H54 (cell line): ENCODE measurements around the gene ATP4A.

Experiments
- DNase-seq: peaks from one replicate; pipeline ENCODE4 v3.0.0; 2011; ENCODE audit warnings: low spot score, mixed read lengths; ENCODE audit not compliant: insufficient read length
- FAIRE-seq: peaks from 3 replicates; lab custom pipeline; 2011; peaks lifted over from hg19 to GRCh38; lab: Jason Lieb, UNC
- POLR2A ChIP-seq: IDR thresholded peaks from 2 replicates; pipeline ENCODE4 v1.6.1; 2011; ENCODE audit warnings: low read depth, mild to moderate bottlenecking, low read length

The ATP4A gene

DNA sequence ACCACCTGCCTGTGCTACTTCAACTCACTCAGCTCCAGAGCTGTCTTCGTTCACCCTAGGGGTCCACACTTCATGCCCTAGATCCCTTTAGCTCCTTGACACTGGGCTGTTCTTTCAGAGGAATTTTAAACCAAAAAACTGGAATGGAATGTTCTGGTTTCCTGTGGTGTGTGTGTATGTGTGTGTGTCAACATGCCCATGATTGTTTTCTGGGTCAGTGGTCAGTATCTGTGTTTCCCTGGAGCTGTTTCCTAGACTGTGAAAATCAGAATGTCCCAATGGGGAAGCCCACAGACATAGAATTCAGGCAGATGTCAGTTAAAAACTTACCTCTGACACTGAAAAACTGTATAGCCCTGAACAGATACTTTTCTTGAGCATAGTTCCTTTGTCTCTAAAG, 23.9 kb upstream of the ATP4A start:
- FAIRE-seq (no peak), DNase-seq (no peak)
- TF ChIP-seq POLR2A, result no peak

- no peak for DNase-seq
- no peak for TF ChIP-seq POLR2A
- FAIRE-seq, result no peak
These were observed 22.4 kb upstream of the ATP4A start, which contains the start of gene PMIS2 for GRCh38 chr19:35585848-35586247. Gene PMIS2, plus strand, starts transcription at chr19:35586173. Its CDS starts 87 bp downstream, at chr19:35586260.

DNA sequence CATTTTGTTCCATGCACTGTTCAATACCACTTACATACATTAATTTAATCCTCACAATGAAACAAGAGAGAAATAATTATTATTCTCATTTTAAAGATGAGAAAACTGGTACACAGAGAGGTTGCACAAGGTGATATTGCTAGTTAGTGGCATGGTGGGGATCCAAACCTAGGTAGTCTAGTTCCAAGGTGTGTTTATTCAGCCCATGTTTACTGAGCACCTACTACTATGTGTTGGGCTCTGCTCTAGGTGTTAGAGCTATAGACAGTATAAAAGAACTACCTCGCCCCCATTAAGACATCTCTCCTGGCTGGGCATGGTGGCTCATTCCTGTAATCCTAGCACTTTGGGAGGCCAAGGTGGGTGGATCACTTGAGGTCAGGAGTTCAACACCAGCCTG, 19.3 kb upstream of the ATP4A start:
- DNase-seq, result no peak
- TF ChIP-seq POLR2A, result no peak
- FAIRE-seq, result no peak

GRCh38 chr19:35578707-35579106, 15.2 kb upstream of the ATP4A start:
- DNase-seq, result no peak
- no peak for FAIRE-seq
- TF ChIP-seq POLR2A, result no peak

DNA sequence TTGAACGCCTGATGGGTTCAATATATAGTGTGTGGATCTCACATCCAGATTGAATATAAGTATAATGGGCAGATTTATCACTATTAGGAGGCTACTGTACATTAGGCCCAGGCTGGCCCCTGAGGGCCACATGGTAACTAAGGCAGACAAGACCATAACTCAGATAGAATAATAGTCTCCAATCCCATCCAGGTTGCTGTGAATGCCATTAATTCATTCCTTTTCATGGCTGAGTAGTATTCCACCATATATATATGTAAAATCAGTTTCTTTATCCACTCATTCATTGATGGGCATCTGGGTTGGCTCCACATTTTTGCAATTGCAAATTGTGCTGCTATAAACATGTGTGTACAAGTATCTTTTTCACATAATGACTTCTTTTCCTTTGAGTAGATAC, 14.5 kb upstream of the ATP4A start:
- FAIRE-seq, result no peak
- DNase-seq, result no peak
- TF ChIP-seq POLR2A, result no peak

DNA sequence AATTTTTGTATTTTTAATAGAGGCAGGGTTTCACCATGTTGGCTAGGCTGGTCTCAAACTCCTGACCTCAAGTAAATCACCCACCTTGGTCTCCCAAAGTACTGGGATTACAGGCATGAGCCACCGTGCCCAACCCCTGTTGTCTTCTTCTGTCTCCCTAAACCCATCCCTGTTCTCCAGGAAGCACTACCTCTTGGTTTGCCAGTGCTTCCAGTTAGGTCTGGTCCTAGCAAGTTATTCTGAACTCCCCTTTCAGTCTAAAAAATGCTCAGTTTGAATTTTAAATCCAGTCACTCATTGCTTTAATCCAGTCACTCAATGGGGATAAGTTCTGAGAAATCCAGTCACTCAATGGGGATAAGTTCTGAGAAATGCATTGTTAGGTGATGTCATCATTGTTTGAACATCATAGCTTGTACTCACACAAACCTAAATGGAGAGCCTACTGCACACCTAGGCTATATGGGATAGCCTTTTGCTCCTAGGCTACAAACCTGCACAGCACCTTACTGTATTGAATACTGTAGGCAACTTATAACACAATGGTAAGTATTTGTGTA, 8.0 kb upstream of the ATP4A start:
- no peak for TF ChIP-seq POLR2A
- no peak for FAIRE-seq
- no peak for DNase-seq

- DNase-seq (no peak), FAIRE-seq (no peak)
These were observed 5.9 kb upstream of the ATP4A start for GRCh38 chr19:35569281-35569781.

GRCh38 chr19:35566738-35567137, 3.3 kb upstream of the ATP4A start:
- TF ChIP-seq POLR2A, result no peak
- DNase-seq (no peak), FAIRE-seq (no peak)

More at GRCh38 chr19:35569281-35569781, 5.9 kb upstream of the ATP4A start:
- no peak for TF ChIP-seq POLR2A

GRCh38 chr19:35565016-35565856, 1.8 kb upstream of the ATP4A start:
- DNase-seq (no peak), FAIRE-seq (no peak)
- no peak for TF ChIP-seq POLR2A

GRCh38 chr19:35562776-35563175, 682 bp downstream of the ATP4A start:
- no peak for TF ChIP-seq POLR2A
- DNase-seq, result no peak
- FAIRE-seq, result no peak

- FAIRE-seq, result no peak
- no peak for TF ChIP-seq POLR2A
These were observed 1.1 kb downstream of the ATP4A start for GRCh38 chr19:35562336-35562735.

DNA sequence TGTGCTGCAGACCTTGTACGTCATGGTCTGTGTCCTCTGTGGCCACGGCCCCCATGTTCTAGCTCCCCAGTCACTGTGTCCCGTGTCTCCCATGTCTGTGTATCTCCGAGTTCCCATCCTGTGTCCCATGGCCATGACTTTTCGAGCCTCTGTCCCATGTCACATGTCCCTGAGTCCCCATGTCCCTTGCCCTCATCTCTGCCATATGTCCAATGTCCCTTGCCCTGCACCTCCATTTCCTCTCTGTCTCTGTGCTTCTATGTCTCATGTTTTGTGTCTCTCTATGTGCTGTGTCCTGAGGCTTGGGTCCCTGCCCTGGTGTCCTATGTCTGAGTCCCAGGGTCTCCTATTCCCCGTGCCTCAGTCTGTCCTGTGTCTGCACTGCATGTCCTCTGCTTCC, 2.0 kb downstream of the ATP4A start:
- FAIRE-seq (no peak), DNase-seq (no peak)
- TF ChIP-seq POLR2A, result no peak

More at GRCh38 chr19:35562336-35562735, 1.1 kb downstream of the ATP4A start:
- DNase-seq, result no peak

DNA sequence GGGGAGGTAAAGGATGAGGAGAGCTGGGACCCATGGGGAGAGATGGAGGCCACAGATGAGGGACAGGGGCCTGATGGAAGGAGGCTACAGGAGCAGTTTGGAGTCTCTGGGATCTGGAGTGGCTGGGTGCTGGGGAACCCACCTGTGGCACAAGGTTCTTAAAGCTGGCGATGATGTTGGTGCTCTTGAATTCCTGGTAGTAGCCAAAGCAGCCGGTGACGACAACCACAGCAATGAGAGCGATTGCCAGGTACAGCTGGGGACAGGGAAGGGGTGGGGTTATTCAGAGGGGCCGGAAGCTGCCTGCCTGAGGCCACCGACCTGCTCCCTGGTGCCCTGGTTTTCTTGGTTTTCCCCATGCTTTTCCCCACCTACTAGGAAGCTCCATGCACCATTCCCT, 2.8 kb downstream of the ATP4A start:
- FAIRE-seq, result no peak
- DNase-seq, result no peak

DNA sequence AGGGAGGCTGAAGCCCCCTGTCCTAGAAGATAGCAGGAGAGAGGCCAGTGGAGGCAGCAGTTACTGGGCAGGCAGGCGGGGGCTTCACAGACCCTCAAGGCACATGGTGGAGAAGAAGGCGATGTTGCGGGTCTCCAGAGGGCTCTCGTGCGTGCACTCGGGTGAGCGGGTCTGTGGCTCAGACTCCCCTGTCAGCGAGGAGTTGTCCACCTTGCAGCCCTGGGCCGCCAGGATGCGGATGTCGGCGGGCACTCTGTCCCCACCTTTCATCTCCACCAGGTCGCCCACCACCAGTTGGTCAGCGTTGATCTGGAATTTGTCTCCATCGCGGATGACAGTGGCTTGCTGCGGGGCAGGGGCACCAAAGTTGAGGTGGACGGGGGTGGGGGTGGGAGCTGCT, 3.2 kb downstream of the ATP4A start:
- DNase-seq (no peak), FAIRE-seq (no peak)
- no peak for TF ChIP-seq POLR2A

More for the DNA sequence above, 2.8 kb downstream of the ATP4A start:
- TF ChIP-seq POLR2A, result no peak

DNA sequence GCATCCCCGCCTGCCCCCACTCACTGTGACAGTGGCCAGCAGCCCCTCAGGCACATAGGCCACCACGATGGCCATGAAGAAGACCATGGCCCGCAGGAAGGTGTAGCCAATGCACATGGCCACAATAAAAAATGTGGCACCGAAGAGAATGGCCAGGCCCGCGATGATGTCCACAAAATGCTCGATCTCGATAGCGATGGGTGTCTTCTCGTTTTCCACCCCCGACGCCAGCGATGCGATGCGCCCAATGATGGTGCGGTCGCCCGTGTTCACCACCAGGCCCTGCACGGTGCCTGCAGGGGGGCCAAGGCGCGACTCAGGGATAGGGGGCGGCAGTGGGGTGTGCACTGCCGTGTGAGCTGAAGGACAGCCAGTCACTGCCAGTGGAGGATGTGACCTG, 3.7 kb downstream of the ATP4A start:
- DNase-seq, result no peak
- no peak for FAIRE-seq
- no peak for TF ChIP-seq POLR2A

GRCh38 chr19:35559281-35559659, 4.2 kb downstream of the ATP4A start:
- FAIRE-seq (no peak), DNase-seq (no peak)
- no peak for TF ChIP-seq POLR2A
